HG02852 (cell line): Measurements from ENCODE around the gene MDH1B.
"Not testable (repeated sequence)": the region's sequence is repeated elsewhere in the genome, so short reads cannot be mapped to it uniquely, and the experiment has no call there.

Source experiments
- ATAC-seq: cut with Tn5 transposase; IDR thresholded peaks from one replicate; pipeline ENCODE4 v1.9.1; 2021; ENCODE audit warnings: mild to moderate bottlenecking, moderate library complexity; ENCODE audit not compliant: unreplicated experiment

Gene MDH1B

GRCh38 chr2:206774871-206775270 lies 9.7 kb upstream of the MDH1B start:
- no peak for ATAC-seq

- ATAC-seq: no peak
These were observed 1.2 kb upstream of the MDH1B start for GRCh38 chr2:206766057-206766930.

- no peak for ATAC-seq
These were observed 371 bp downstream of the MDH1B start for GRCh38 chr2:206764673-206765241.

GRCh38 chr2:206756816-206757215 lies 8.3 kb downstream of the MDH1B start:
- ATAC-seq: no peak

- ATAC-seq: no peak
These were observed 24.3 kb downstream of the MDH1B start for GRCh38 chr2:206740800-206741199.

- ATAC-seq: no peak
These were observed 25.9 kb downstream of the MDH1B start for GRCh38 chr2:206739271-206739670.

- ATAC-seq: no peak
These were observed 28.2 kb downstream of the MDH1B start for GRCh38 chr2:206736935-206737334.

GRCh38 chr2:206733341-206733740 lies 31.8 kb downstream of the MDH1B start:
- ATAC-seq: no peak

GRCh38 chr2:206728277-206729199 lies 36.6 kb downstream of the MDH1B start:
- no peak for ATAC-seq

- ATAC-seq: no peak
These were observed 37.8 kb downstream of the MDH1B start for GRCh38 chr2:206727287-206727686.

GRCh38 chr2:206723288-206723687 lies 41.8 kb downstream of the MDH1B start:
- no peak for ATAC-seq

GRCh38 chr2:206721256-206721920 lies 43.7 kb downstream of the MDH1B start:
- ATAC-seq: peak; percentile 89

- ATAC-seq: no peak
These were observed 46.8 kb downstream of the MDH1B start, which contains the start of gene DYTN for GRCh38 chr2:206718296-206718695. TSS of gene DYTN (minus strand) at chr2:206718396. CDS start at chr2:206718279, 117 bp downstream.

GRCh38 chr2:206716623-206717022 lies 48.5 kb downstream of the MDH1B start:
- no peak for ATAC-seq

- ATAC-seq: not testable (repeated sequence)
These were observed 49.9 kb downstream of the MDH1B start for GRCh38 chr2:206715183-206715582.

- peak; percentile 87 for ATAC-seq
These were observed 51.4 kb downstream of the MDH1B start for GRCh38 chr2:206713746-206714145.

- no peak for ATAC-seq
These were observed 56.8 kb downstream of the MDH1B start for GRCh38 chr2:206708286-206708685.

- no peak for ATAC-seq
These were observed 57.9 kb downstream of the MDH1B start for GRCh38 chr2:206707164-206707701.

- no peak for ATAC-seq
These were observed 63.0 kb downstream of the MDH1B start for GRCh38 chr2:206701952-206702605.

- no peak for ATAC-seq
These were observed 65.0 kb downstream of the MDH1B start for GRCh38 chr2:206700156-206700555.
